ENCODE results near the gene NAPEPLD.
"Not testable (repeated sequence)": the region's sequence is repeated elsewhere in the genome, so short reads cannot be mapped to it uniquely, and the experiment has no call there.

NAPEPLD gene

GRCh38 chr7:103143868-103144267 is 5.0 kb downstream of the NAPEPLD start:
- DNase-seq, result no peak

DNA sequence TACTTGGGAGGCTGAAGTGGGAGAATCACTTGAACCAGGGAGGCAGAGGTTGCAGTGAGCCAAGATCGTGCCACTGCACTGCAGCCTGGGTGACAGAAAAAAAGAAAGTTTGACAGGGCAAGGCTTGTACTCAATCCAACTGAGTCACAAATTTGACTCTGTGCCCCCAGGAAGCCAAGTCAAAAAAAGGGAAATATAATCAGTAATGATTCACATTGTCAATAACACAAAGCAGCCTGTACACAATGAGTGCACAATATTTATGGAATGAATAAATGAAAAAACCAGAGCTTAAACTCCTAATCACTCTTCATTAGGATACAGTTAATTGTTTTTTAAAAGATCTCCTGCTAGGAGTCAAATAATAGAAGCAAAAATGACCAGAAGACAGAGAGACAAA is 6.4 kb downstream of the NAPEPLD start:
- no peak for DNase-seq

GRCh38 chr7:103141753-103142404 is 7.0 kb downstream of the NAPEPLD start:
- no peak for DNase-seq

GRCh38 chr7:103140685-103141084 is 8.2 kb downstream of the NAPEPLD start:
- DNase-seq, result no peak

DNA sequence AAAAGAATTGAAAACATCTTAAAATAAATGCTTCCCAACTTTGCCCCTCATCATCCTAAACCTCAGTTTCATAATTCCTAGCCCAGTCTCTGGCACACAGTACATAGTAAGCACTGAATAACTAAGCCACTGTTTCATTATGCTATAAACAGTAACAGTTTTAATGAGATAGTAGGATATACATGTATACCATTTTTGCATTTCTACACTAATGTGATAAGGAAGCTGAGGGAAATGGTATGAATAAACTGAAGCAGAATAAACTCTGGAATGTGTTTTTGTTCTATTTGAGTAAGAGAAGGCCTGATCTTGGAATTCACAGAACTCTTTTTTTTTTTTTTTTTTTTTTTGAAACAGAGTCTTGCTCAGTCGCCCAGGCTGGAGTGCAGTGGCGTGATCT is 8.8 kb downstream of the NAPEPLD start:
- no peak for DNase-seq

DNA sequence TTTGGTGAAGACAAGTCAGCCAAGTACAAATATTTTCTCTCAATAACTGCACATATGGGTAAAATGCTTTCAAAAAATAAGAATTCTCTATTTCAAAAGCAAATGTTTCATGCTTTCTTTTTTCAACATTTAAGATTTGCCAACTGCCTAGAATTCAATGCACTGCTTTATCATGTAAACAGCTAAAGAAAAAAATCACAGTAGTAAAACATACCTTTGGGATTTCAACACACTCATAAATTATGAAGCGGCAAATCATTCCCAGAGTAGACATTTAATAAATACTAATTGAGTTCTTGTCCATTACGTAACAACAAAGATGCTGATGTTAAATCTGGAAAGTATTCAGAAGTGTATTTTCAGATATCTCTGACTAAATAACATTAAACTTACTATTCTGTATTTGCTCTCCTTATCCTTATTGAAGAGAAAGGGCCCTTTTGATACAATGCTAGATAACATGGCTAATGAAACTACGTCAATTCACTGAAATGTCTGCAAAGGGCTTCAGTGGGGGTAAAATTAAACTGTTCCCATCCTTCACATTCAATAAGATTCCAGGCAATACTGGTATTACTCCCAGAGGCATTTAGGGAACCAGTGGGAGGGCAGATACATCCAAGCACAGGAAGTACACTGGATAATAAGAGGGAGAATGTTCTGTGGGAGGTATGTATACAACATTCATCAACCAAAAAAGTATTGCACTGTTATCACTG is 13.9 kb downstream of the NAPEPLD start:
- no peak for DNase-seq

DNA sequence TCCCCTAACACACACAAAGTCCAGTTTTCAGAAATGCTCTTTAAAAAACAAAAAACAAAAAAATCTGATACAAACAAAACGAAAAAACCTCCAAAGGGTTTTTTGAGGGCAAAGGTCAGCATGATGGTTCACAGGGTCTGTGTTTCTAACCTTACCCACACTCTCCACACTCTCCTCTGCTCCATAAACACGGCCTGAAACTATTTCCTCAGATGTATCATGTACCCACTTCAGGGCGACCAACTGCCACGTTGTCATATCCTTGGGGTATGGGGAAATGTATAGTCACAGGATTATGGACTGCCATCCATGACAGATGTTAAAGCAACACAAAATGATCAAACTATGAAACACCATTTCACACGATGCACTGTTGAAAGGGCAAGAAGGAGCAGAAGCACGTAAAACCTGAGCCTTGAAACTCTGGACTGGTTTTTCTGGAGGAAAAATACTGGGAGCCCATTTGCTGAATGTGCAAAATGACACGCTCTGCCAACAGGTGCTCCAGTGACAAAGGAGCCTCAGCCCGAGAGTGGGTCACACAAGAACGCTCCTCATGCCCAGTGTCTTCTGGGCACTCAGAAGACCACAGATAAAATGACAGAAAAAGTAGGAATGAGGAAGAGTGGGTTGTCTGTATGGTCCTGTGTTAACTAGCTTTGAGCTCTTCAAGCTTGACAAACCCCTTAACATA is 15.8 kb downstream of the NAPEPLD start:
- no peak for DNase-seq

DNA sequence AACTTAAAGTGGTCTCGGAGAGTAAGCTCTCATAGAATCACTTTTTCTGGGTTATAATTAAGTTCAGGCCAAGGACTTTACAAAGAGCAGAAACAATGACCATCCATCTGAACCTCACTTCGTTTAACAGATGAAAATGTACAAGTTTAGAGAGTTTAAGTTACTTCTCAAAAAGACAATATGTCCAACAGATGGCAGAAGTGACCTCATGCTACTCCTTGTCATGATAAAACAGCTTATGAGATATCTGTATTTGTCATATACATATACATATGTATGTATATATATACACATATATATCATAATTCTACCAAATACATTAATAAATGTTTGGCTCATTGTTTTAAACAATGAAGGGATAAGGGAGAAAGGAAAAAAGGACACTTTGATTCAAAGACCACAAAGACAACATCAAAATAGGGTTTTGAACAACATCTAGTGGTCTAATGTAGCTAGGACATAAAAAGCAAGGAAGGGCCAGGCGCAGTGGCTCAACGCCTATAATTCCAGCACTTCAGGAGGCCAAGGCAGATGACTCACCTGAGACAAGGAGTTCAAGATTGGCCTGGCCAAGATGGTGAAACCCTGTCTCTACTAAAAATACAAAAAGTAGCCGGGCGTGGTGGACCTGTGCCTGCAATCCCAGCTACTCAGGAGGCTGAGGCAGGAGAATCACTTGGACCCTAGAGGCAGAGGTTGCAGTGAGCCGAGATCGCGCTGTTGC is 17.8 kb downstream of the NAPEPLD start:
- DNase-seq, result no peak

GRCh38 chr7:103129702-103130549 is 19.0 kb downstream of the NAPEPLD start:
- no peak for DNase-seq

GRCh38 chr7:103127006-103127405 is 21.9 kb downstream of the NAPEPLD start:
- DNase-seq, result no peak

- DNase-seq, result no peak
Observed at GRCh38 chr7:103124429-103124979, 24.4 kb downstream of the NAPEPLD start.

GRCh38 chr7:103123529-103123928 is 25.4 kb downstream of the NAPEPLD start:
- no peak for DNase-seq

DNA sequence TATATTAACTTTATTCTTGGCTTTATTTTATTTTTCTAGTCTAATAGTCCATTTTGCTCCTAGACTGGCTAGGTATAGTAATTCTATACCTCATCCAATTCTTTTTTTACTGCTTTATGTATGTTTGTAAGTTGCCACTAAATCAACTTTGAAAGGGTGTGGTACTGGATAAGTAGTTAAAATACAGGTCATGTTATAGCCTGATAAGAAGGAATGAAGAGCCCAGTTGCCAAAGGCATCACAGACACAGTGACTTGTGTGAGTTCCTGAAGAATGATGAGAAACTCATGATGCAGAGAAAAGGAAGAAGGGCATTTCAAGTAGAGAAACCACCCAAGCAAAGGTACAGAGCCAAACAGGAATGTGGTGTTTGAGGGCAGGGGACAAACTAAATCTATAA is 27.3 kb downstream of the NAPEPLD start:
- DNase-seq, result no peak

GRCh38 chr7:103120362-103120761 is 28.5 kb downstream of the NAPEPLD start:
- no peak for DNase-seq

DNA sequence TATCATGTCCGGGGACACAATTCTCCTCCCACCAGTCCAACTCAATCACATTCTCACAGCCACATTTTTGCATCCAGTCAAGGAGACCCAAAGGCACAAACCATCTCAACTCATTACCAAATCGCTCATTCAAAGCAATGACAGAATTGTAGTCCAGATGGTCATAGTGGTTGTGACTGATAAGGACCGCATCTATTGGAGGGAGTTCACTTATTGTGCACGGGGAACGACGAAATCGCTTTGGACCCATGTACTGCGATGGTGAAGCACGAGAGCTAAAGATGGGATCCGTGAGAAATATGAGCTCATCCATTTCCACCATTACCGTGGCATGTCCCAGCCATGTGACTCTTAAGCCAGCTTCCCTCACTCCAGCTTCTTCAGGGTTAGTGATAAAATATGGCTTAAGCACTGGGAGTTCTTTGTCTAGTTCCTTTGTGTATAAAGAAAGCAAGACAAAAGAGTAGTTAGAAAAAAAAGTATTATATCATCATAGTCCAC is 29.1 kb downstream of the NAPEPLD start:
- DNase-seq, result no peak

- no peak for DNase-seq
Observed at GRCh38 chr7:103117465-103117864, 31.4 kb downstream of the NAPEPLD start.

- DNase-seq, result no peak
Observed at GRCh38 chr7:103116991-103117390, 31.9 kb downstream of the NAPEPLD start.

DNA sequence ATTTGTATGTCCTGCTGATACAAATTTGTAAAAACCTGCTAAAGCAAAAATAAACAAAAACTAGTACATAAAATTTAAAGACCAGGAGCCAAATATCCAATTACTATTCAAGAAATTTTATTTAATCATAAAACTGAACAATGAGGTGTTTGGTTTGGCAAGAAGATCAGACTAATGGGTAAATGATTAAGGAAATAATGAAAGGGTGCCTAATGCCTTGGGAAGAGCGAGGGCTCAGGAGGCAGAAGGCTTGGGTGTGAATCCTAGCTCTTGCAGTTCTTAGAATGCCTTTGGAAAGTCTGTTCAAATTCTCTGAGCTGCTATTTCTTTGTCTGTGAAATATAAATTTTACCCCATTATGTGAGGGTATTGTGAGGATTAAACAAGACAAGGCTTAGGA is 32.4 kb downstream of the NAPEPLD start:
- no peak for DNase-seq

- no peak for DNase-seq
Observed at GRCh38 chr7:103115771-103116170, 33.1 kb downstream of the NAPEPLD start.

DNA sequence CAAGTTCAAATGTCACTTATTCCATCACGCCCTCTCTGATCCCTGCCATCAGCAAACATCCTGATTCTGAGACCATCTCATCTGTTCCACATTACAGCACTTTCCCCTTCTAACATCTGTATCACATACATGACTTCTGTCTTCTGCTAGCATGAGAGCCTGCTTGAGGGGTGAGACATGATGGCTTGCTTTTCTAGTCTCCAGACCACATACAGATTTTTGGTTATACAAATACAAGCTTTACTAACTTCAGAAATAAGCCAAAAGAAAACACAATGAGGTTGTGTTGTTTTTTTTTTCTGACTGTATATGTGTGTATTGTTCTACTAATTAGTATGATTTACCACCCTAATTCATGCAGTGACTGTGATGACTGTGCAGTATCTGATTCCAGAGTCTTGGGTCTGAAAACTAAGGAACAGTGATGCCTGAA is 34.3 kb downstream of the NAPEPLD start:
- no peak for DNase-seq

DNA sequence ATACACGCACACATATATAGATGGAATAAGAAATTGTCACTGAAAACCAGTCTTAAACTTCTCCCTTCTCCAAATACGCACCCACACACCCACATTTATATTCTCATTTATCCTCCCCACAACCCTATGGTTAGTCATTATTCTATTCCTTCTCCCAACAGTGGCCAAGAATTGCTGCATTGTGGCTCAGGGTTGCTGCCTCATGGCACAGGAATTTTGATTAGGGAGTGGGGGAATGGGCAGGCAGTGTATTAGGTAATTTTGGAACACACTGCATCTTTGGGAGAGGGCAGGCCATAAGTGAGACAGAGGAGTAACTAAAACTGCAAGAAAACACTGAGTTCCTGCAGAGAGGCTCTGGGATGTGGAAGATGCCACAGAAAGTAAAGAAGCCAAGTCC is 35.7 kb downstream of the NAPEPLD start:
- DNase-seq, result no peak

DNA sequence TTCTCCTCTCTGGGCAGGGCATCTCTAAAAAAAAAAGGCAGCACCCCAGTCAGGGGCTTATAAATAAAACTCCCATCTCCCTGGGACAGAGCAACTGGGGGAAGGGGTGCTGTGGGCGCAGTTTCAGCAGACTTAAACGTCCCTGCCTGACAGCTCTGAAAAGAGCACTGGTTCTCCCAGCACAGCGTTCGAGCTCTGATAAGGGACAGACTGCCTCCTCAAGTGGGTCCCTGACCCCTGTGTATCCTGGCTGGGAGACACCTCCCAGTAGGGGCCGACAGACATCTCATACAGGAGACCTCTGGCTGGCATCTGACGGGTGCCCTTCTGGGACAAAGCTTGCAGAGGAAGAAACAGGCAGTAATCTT is 42.2 kb downstream of the NAPEPLD start:
- not testable (repeated sequence) for DNase-seq
